GM18867 (cell line): Measurements from ENCODE around the gene DHODH.
"Not testable (repeated sequence)": the region's sequence is repeated elsewhere in the genome, so short reads cannot be mapped to it uniquely, and the experiment has no call there.

ENCODE experiments used
- ATAC-seq: cut with Tn5 transposase; IDR thresholded peaks from one replicate; pipeline ENCODE4 v1.9.1; 2021; ENCODE audit warnings: mild to moderate bottlenecking, moderate library complexity; ENCODE audit not compliant: unreplicated experiment

The DHODH gene

GRCh38 chr16:72050769-72051464, 42.4 kb downstream of the DHODH start:
- no peak for ATAC-seq

DNA sequence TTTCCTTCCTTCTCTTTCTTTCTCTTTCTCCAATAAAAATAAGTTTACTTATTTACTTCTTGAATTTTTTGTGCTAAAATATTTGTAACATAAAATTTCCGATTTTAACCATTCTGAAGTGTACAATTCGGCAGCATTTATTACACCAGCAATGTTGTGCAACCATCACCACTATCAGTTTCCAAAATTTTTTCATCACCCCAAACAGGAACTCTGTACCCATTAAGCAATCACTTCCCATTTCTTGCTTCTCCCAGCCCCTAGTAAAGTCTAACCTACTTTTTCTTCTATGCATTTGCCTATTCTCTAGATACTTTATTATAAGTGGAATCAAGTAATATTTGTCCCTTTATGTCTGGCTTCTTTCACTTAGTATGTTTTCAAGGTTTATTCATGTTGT, 43.3 kb downstream of the DHODH start:
- no peak for ATAC-seq

- not testable (repeated sequence) for ATAC-seq
Observed at GRCh38 chr16:72054254-72054847, 45.8 kb downstream of the DHODH start, which contains the start of gene HP. HP (plus strand) TSS chr16:72054505; CDS start chr16:72054653, 148 bp downstream.

- no peak for ATAC-seq
Observed at GRCh38 chr16:72055911-72056310, 47.4 kb downstream of the DHODH start.

DNA sequence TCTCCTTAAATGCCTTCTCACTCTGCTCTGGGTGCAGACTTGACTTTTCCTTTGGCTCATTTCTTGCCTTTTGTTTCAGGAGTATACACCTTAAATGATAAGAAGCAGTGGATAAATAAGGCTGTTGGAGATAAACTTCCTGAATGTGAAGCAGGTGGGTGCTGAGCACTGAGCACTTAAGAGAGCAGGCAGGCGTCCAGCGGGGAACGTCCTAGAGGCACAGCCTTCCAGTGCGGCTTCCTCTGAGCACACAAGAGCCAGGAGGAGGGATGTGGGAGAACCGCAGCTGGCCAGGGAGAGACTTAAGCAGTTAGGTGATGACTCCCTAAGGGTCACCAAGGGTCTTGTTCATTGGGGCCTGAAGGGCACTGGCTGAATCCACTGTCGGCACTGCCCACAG, 48.8 kb downstream of the DHODH start:
- ATAC-seq: not testable (repeated sequence)

GRCh38 chr16:72059060-72059459, 50.5 kb downstream of the DHODH start:
- not testable (repeated sequence) for ATAC-seq

DNA sequence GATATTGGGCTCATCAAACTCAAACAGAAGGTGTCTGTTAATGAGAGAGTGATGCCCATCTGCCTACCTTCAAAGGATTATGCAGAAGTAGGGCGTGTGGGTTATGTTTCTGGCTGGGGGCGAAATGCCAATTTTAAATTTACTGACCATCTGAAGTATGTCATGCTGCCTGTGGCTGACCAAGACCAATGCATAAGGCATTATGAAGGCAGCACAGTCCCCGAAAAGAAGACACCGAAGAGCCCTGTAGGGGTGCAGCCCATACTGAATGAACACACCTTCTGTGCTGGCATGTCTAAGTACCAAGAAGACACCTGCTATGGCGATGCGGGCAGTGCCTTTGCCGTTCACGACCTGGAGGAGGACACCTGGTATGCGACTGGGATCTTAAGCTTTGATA, 51.9 kb downstream of the DHODH start:
- no peak for ATAC-seq

- no peak for ATAC-seq
Observed at GRCh38 chr16:72061564-72061963, 53.0 kb downstream of the DHODH start.

- ATAC-seq: no peak
Observed at GRCh38 chr16:72064361-72064894, 55.9 kb downstream of the DHODH start.

DNA sequence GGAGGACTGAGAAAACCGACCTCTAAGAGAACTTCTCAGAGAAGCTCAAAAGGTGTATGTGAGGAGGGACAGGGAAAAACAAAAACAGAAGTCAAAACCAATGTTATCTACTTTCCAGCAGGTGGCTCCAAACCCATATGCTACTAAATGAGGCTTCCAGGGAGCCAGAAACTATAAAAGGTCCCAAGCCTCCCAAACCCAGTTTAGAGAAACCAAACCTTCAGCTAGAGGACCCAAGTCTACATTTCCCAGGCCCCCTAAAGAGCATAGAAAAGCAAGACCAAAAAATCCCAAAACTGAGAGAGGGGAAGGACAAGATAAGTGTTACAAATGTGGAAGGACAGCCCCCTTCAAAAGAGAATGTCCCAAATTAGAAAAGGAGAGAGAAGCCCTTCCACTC, 58.2 kb downstream of the DHODH start:
- peak; percentile 51 for ATAC-seq

GRCh38 chr16:72068930-72069329, 60.4 kb downstream of the DHODH start:
- ATAC-seq: no peak

- ATAC-seq: no peak
Observed at GRCh38 chr16:72072514-72073342, 64.2 kb downstream of the DHODH start.

GRCh38 chr16:72073560-72074230, 65.2 kb downstream of the DHODH start:
- ATAC-seq: no peak

- not testable (repeated sequence) for ATAC-seq
Observed at GRCh38 chr16:72075067-72075466, 66.5 kb downstream of the DHODH start.
